ENCODE measurements around the gene BRAP. TPM values are rescaled to one million over a fixed set of nuclear protein-coding genes. Genes with fewer than 3 reads are reported as not detected.

Gene BRAP, protein sequence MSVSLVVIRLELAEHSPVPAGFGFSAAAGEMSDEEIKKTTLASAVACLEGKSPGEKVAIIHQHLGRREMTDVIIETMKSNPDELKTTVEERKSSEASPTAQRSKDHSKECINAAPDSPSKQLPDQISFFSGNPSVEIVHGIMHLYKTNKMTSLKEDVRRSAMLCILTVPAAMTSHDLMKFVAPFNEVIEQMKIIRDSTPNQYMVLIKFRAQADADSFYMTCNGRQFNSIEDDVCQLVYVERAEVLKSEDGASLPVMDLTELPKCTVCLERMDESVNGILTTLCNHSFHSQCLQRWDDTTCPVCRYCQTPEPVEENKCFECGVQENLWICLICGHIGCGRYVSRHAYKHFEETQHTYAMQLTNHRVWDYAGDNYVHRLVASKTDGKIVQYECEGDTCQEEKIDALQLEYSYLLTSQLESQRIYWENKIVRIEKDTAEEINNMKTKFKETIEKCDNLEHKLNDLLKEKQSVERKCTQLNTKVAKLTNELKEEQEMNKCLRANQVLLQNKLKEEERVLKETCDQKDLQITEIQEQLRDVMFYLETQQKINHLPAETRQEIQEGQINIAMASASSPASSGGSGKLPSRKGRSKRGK
- total RNA-seq = 11.6 and 22.1 TPM in 2 replicates

DNA sequence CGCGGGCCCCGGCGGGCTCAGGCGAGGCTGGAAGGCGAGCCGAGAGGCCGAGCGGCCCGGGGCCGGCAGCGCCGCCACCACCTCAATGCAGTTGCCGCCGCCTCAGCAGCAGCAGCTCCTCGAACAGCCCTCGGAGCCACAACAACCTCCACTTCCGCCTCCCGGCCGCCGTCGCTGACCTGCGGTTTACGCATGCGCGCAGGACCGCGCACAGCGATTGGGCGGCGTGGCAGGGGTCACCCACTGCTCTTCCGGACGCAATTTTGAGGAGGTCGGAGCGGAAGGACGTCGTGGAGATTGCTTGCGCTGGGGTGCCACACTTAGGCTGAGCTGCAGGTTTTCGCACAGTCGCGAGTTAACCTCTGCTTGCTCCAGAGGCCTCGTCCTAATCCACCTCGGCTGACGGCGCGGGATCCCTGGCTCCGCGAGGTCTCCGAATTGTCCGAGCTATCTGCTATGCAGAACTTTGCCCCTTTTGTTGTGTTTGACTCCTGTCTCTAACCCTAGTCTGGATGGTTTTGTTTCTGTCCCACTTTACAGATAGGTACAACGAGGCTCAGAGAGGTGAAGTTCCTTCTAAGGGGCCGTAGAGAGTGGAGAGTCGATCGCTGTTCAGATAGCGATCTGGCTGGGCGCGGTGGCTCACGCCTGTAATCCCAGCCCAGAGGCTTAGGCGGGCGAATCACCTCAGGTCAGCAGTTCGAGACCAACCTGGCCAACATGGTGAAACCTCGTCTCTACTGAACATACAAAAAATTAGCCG lies at the start of gene BRAP, which contains the start of gene ACAD10:
BRAP (minus strand) TSS at position 146 of the 763 bp plus-strand sequence. CDS start 164 bp downstream, outside the sequence.
ACAD10 (plus strand) TSS at position 243 of the 763 bp plus-strand sequence. CDS start 6,657 bp downstream, outside the sequence.

DNA sequence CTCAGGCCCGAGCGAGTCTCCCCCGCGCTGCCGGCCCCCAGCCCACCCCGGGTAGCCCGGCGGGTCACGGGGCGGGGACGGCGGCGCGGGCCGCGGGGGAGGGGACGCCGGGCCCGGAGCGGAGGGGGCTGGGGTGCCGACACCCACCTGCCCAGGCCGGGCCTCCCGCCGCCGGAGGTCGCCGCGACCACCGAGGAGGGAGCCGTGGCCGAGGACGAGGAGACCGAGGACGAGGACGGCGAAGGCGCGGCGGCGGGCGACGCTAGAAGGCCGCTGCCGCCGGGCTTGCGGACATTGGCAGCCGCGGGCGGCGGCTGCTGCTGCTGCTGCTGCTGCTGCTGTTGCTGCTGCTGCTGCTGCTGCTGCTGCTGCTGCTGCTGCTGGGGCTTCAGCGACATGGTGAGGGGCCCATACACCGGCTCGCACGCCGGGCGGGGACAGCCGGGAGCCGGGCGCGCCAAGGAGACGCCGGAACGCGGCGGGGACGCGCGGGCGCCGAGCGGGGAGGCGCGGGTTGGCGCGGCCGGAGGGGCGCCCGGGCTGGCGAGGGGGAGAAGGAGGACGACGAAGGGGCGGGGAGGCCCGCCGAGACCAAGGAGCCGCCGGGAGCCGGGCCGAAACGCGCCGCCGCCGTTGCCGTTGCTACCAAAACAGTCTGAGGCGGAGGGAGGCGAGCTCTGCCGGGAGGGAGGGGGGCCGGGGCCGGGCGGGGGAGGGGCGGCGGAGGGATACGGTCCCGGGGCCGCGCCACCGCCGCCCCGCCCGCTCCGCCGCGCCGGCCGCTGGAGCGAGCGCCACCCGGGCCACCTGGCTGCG lies 86.9 kb downstream of the BRAP start, which contains the start of gene ATXN2:
ATXN2 (minus strand) TSS at position 679 of the 816 bp plus-strand sequence; CDS start at position 398, 281 bp downstream.

Other genes with a start within 250 kb of the BRAP start
- 23.7 and 48.4 TPM in 2 replicates for gene ATXN2, start 86.6 kb downstream of the BRAP start, total RNA-seq
- 11.0 and 29.8 TPM in 2 replicates for gene ACAD10, start 97 bp upstream of the BRAP start, total RNA-seq
- 70.2 and 140 TPM in 2 replicates for gene ALDH2, start 81.0 kb upstream of the BRAP start, total RNA-seq
- 25.7 and 43.4 TPM in 2 replicates for gene MAPKAPK5, start 156.3 kb upstream of the BRAP start, total RNA-seq

All from epithelial cell of alveolus of lung (primary cell).